Hepatocyte (in vitro differentiated cells): ENCODE measurements around the gene DOCK2.

Experiments used
- CTCF ChIP-seq: fragments of 200-600 bp; sonication (generic); IDR thresholded peaks from 2 replicates; pipeline ENCODE4 v1.5.1; 2016; ENCODE audit warnings: antibody characterized with exemption, mild to moderate bottlenecking; ENCODE audit not compliant: poor library complexity
- EZH2 ChIP-seq: fragments of 200-600 bp; sonication (generic); IDR thresholded peaks from 2 replicates; pipeline ENCODE4 v1.6.1; 2016; ENCODE audit warnings: antibody characterized with exemption, mild to moderate bottlenecking, borderline replicate concordance

GRCh38 chr5:169943026-169943425 is 306.0 kb downstream of the DOCK2 start:
- TF ChIP-seq EZH2 (no peak), CTCF (no peak)
